AG04450 (cell line): ENCODE data around the gene STPG3. TPM values are rescaled to one million over a fixed set of nuclear protein-coding genes. Genes with fewer than 3 reads are reported as not detected.

Experiments
- CTCF ChIA-PET: fragments of 300-600, 350-600 bp; formaldehyde crosslinking; extraction: SDS; loops from one replicate; lab custom pipeline; 2022; ENCODE audit warnings: antibody characterized with exemption, inconsistent platforms; lab: Charles Lee
- POLR2A ChIA-PET: fragments of 350-600 bp; formaldehyde crosslinking; extraction: SDS; loops from one replicate; lab custom pipeline; 2021; ENCODE audit warnings: antibody characterized with exemption, inconsistent platforms; lab: Yijun Ruan, JAX
- DNase-seq: peaks from one replicate; pipeline ENCODE4 v3.0.0-alpha.2; 2011; ENCODE audit warnings: low read depth, low spot score
- H3K27ac ChIP-seq: one replicate; pipeline ENCODE4 v1.5.1; 2012; ENCODE audit warnings: low read depth, low read length, control low read depth
- H3K27me3 ChIP-seq: one replicate; pipeline ENCODE4 v1.6.0; 2012; ENCODE audit warnings: low read length; ENCODE audit not compliant: control insufficient read depth, insufficient read depth
- H3K4me3 ChIP-seq: 2 replicates; pipeline ENCODE4 v1.5.1; 2011; ENCODE audit warnings: mild to moderate bottlenecking, low read depth, low read length, control low read depth
- H3K9me3 ChIP-seq: 2 replicates; pipeline ENCODE4 v1.5.1; 2012; ENCODE audit warnings: low read length; ENCODE audit not compliant: control insufficient read depth, insufficient read depth
- CTCF ChIP-seq: IDR thresholded peaks from 2 replicates; pipeline ENCODE4 v1.5.1; 2011; ENCODE audit warnings: low read depth, low read length, control low read depth, inconsistent platforms
- polyA plus RNA-seq: library from polyadenylated mRNA; depleted of rRNA; stranded (reverse); fragments of >200 nt; gene quantifications from 2 replicates; pipeline ENCODE4 v1.2.3, GENCODE V29; 2011

The STPG3 gene
- polyA plus RNA-seq, 1 experiment: not detected

- no peak for DNase-seq
- TF ChIP-seq CTCF: no peak
- Histone ChIP-seq H3K4me3 (no peak overlapping the region), H3K9me3 (no peaks in the 10 kb centered on the region; the same call in 1 of the 2 replicates), H3K27me3 (no peaks in the 10 kb centered on the region), H3K27ac (peak overlapping the region; percentile 57)
- POLR2A ChIA-PET: interaction anchor here (0.7 to 2.6 kb wide), 2 partner anchors 10 to 27 kb away, joined by 4 to 9 read pairs; partner anchors contain the start of genes TOR4A and TUBB4B
- CTCF ChIA-PET: no interaction called here
Measured at GRCh38 chr9:137267933-137268355, 16.9 kb downstream of the STPG3 start.

GRCh38 chr9:137268538-137269201 lies 17.6 kb downstream of the STPG3 start:
- Histone ChIP-seq H3K4me3 (no peak overlapping the region), H3K27ac (peak overlapping the region; percentile 47), H3K27me3 (no peaks in the 10 kb centered on the region), H3K9me3 (no peaks in the 10 kb centered on the region; the same call in 1 of the 2 replicates)
- POLR2A ChIA-PET: interaction anchor here (1.4 to 2.6 kb wide), 2 partner anchors 28 to 80 kb away, joined by 6 to 9 read pairs; partner anchors contain the start of genes ANAPC2, SSNA1 and TUBB4B
- CTCF ChIA-PET: interaction anchor here (0.8 to 1.0 kb wide), 2 partner anchors 10 to 32 kb away, joined by 3 to 4 read pairs; no protein-coding TSS in a partner anchor
- DNase-seq: no peak
- TF ChIP-seq CTCF: no peak

- H3K27ac ChIP-seq: peak overlapping the region; percentile 47
- CTCF ChIA-PET: interaction anchor here (0.8 to 1.0 kb wide), 2 partner anchors 10 to 33 kb away, joined by 3 to 4 read pairs; no protein-coding TSS in a partner anchor
Measured at GRCh38 chr9:137269231-137269772, 18.2 kb downstream of the STPG3 start.

GRCh38 chr9:137270929-137271695 lies 20.0 kb downstream of the STPG3 start:
- H3K9me3 ChIP-seq: no peaks in the 10 kb centered on the region; the same call in 1 of the 2 replicates
- TF ChIP-seq CTCF: no peak
- POLR2A ChIA-PET: no interaction called here
- H3K27ac ChIP-seq: no peak overlapping the region
- no peaks in the 10 kb centered on the region for H3K27me3 ChIP-seq
- no peak for DNase-seq
- CTCF ChIA-PET: interaction anchor here (0.7 to 1.0 kb wide), 2 partner anchors 29 to 35 kb away, joined by 3 read pairs; no protein-coding TSS in a partner anchor
- H3K4me3 ChIP-seq: no peak overlapping the region

More at GRCh38 chr9:137269231-137269772, 18.2 kb downstream of the STPG3 start:
- no peak for TF ChIP-seq CTCF
- H3K9me3 ChIP-seq: no peaks in the 10 kb centered on the region; the same call in 1 of the 2 replicates
- POLR2A ChIA-PET: interaction anchor here (1.4 to 2.6 kb wide), 2 partner anchors 29 to 81 kb away, joined by 6 to 9 read pairs; partner anchors contain the start of genes ANAPC2, SSNA1 and TUBB4B
- DNase-seq: no peak
- no peak overlapping the region for H3K4me3 ChIP-seq
- no peaks in the 10 kb centered on the region for H3K27me3 ChIP-seq
